RWPE2 (cell line): Measurements from ENCODE around the gene NR4A2.

Source experiments
- ATAC-seq: fragments of 200-7000 bp; cut with Tn5 transposase; 3 replicates; pipeline ENCODE4 v1.9.1; 2021; ENCODE audit warnings: low read depth
- DNase-seq: peaks from one replicate; pipeline ENCODE4 v3.0.0-alpha.2; 2020; ENCODE audit warnings: low spot score
- H3K27ac ChIP-seq: fragments of 450-650 bp; 2 replicates; pipeline ENCODE4 v1.5.1; 2017; ENCODE audit warnings: mild to moderate bottlenecking; ENCODE audit not compliant: poor library complexity, severe bottlenecking
- H3K27me3 ChIP-seq: fragments of 250-450 bp; sonication (Bioruptor Pico); 2 replicates; pipeline ENCODE4 v1.5.1; 2021; ENCODE audit warnings: mild to moderate bottlenecking, moderate library complexity; ENCODE audit not compliant: insufficient read depth, poor library complexity, severe bottlenecking
- H3K36me3 ChIP-seq: fragments of 250-450 bp; sonication (Bioruptor Pico); 2 replicates; pipeline ENCODE4 v1.5.1; 2020; ENCODE audit warnings: low read depth, mild to moderate bottlenecking, moderate library complexity
- H3K4me1 ChIP-seq: fragments of 250-450 bp; sonication (Bioruptor Pico); 2 replicates; pipeline ENCODE4 v1.5.1; 2021; ENCODE audit warnings: mild to moderate bottlenecking, moderate library complexity; ENCODE audit not compliant: insufficient read depth, poor library complexity, severe bottlenecking
- H3K4me3 ChIP-seq: fragments of 250-450 bp; sonication (Bioruptor Pico); 2 replicates; pipeline ENCODE4 v1.5.1; 2021; ENCODE audit warnings: mild to moderate bottlenecking, moderate library complexity; ENCODE audit not compliant: severe bottlenecking
- H3K9me3 ChIP-seq: fragments of 250-450 bp; sonication (Bioruptor Pico); 2 replicates; pipeline ENCODE4 v1.5.1; 2021; ENCODE audit warnings: mild to moderate bottlenecking, moderate library complexity; ENCODE audit not compliant: severe bottlenecking
- TF ChIP-seq, protein P1 (sequence below): fragments of 450-650 bp; IDR thresholded peaks from one replicate; pipeline ENCODE4 v1.5.1; 2017; ENCODE audit warnings: mild to moderate bottlenecking, moderate library complexity; ENCODE audit not compliant: poor library complexity, severe bottlenecking

NR4A2 gene

DNA sequence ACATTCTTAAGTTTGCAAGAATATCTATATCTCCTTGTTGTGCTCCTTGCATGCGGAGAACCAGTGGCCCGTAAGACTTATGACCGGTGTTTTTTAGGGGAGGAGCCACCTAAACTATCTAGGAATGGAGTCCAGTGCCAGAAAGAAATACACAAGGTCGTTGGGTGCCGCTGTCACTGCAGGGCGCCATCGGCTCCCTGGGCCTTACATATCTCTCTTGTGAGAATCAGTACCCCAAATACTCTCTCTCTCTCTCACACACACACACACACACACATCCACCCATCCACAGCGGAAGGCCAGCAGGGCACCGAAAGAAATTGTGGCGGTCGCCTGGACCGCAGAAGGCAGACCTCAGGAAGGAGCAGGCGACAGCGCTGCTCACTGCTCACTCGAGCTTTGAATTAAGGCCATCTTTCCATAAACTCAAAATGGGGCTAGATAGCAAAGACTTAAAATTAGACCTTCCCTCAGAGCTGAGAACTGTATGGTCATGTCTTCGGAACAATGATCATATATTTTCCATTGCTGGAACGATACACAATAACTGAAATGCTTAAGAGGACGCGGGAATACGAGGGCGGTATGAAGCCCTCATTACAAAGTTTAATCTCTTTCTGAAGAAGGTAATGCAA, 10.4 kb downstream of the NR4A2 start:
- no peak overlapping the region for H3K27ac ChIP-seq
- H3K9me3 ChIP-seq = no peaks in the 10 kb centered on the region
- ATAC-seq = no peak
- no peaks in the 10 kb centered on the region for H3K36me3 ChIP-seq
- H3K4me1 ChIP-seq = no peaks in the 10 kb centered on the region
- peaks cover 17% of the 10 kb centered on the region for H3K27me3 ChIP-seq
- TF ChIP-seq, protein P1, sequence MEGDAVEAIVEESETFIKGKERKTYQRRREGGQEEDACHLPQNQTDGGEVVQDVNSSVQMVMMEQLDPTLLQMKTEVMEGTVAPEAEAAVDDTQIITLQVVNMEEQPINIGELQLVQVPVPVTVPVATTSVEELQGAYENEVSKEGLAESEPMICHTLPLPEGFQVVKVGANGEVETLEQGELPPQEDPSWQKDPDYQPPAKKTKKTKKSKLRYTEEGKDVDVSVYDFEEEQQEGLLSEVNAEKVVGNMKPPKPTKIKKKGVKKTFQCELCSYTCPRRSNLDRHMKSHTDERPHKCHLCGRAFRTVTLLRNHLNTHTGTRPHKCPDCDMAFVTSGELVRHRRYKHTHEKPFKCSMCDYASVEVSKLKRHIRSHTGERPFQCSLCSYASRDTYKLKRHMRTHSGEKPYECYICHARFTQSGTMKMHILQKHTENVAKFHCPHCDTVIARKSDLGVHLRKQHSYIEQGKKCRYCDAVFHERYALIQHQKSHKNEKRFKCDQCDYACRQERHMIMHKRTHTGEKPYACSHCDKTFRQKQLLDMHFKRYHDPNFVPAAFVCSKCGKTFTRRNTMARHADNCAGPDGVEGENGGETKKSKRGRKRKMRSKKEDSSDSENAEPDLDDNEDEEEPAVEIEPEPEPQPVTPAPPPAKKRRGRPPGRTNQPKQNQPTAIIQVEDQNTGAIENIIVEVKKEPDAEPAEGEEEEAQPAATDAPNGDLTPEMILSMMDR = no peak
- H3K4me3 ChIP-seq = no peak overlapping the region
- no peak for DNase-seq

DNA sequence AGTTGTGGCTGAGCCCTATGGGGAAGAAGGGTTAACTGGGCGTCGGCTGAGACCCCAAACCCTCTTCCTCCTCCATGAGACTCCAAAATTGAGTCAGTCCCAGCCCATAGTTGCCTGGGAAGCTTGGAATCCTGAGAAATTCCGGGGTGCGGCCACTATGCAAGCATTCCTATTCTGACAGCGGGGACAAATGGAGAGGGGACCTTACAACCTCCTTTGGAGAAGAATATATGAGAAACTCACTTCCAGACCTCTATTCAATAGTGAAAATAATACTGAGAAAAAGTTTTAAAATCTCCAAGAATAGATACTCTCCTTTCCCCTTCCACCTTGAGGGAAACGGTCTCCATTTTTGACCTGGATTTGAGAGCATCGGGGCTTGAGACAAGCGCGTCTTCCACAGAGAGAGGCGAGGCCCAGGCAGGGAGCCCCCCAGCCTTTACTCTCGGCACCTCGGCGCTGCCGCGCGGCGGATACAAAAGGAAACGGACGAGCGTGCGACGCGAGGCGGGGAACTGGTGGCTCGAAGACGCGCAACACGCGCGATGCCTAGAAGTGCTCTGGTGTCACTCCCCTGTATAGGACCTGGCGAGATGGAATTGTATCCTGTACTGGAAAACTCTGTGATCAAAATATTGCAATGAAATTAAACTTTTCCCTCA, 11.1 kb downstream of the NR4A2 start:
- TF ChIP-seq, protein P1 = no peak
- Histone ChIP-seq H3K27me3 (peaks cover 17% of the 10 kb centered on the region), H3K4me1 (no peaks in the 10 kb centered on the region), H3K36me3 (no peaks in the 10 kb centered on the region), H3K4me3 (peak overlapping the region; percentile 21), H3K27ac (no peak overlapping the region), H3K9me3 (no peaks in the 10 kb centered on the region)
- DNase-seq = no peak
- no peak for ATAC-seq

DNA sequence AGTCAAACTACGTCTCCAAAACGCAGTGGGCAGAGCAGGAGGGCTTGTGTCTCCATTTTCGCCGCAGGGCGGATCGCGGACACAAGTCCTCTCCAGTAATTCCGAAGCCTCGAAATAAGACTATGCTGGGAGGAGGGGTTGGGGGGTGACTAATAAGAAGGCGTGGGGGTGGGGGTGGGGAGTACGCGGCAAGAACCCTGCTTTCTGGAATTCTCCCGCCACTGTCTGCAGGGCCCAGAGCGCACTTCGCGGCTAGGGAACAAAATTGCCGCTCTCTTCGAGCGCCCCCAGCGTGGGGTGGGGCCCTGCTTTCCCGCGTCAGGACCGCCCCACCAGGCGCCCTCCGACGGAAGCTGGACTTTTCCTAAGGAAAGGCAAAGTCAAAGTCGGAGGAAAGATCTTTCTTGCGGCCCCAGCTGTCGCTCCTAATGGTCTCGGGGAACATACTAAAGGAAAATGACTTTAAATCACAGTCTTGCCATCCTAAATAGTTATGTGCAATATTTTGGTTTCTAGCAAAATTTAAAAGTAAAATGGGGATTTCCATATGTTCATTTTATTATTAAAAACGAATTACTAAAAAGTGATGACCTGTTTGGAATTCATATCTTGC, 11.9 kb downstream of the NR4A2 start:
- Histone ChIP-seq H3K9me3 (no peaks in the 10 kb centered on the region), H3K36me3 (no peaks in the 10 kb centered on the region), H3K27me3 (peaks cover 17% of the 10 kb centered on the region), H3K4me1 (no peaks in the 10 kb centered on the region), H3K27ac (no peak overlapping the region), H3K4me3 (peak overlapping the region; percentile 21)
- TF ChIP-seq, protein P1 = no peak
- ATAC-seq (peak; percentile 67), DNase-seq (no peak)

DNA sequence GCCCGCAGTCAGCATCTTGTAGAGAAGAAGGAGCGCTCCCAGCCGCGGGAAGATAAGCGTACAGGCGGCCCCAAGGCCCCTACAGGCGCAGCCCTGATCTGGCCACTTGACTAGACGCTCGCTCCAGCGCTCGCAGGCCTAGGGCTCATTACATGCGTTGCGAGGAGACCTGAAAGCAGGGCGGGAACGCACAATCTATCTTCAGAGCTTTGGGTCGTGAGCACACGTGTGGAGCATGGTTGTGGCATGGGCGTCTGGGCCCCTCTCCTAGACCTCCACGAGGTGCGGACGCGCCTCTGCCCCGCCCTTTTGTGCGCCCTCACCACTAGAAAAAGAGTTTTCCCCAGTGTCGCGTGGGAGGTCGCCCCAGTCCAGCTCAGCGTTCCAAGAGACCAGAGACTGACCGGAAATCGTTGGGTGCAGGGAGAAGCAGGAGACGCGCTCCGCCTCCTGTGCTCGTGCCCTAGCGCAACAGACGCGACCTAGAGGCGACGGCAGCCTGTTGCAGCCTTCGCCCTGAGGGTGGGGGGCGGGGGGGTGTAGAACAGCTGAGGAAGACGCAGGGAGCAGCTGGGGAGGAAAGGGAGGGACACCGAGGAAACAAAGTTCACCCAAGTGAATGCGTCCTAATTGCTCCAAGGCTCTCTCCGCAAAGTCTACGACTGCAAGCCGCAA, 12.6 kb downstream of the NR4A2 start:
- no peaks in the 10 kb centered on the region for H3K36me3 ChIP-seq
- H3K4me3 ChIP-seq = no peak overlapping the region
- H3K4me1 ChIP-seq = no peaks in the 10 kb centered on the region
- ATAC-seq (no peak), DNase-seq (no peak)
- H3K27ac ChIP-seq = no peak overlapping the region
- TF ChIP-seq, protein P1 = no peak
- no peaks in the 10 kb centered on the region for H3K9me3 ChIP-seq
- H3K27me3 ChIP-seq = peaks cover 17% of the 10 kb centered on the region
